ENCODE measurements around the gene ZNF813.
"Not testable (repeated sequence)": the region's sequence is repeated elsewhere in the genome, so short reads cannot be mapped to it uniquely, and the experiment has no call there.

The ZNF813 gene

GRCh38 chr19:53483751-53484150 is 16.2 kb downstream of the ZNF813 start:
- DNase-seq (ENCODE audit: low spot score) = not testable (repeated sequence)

DNA sequence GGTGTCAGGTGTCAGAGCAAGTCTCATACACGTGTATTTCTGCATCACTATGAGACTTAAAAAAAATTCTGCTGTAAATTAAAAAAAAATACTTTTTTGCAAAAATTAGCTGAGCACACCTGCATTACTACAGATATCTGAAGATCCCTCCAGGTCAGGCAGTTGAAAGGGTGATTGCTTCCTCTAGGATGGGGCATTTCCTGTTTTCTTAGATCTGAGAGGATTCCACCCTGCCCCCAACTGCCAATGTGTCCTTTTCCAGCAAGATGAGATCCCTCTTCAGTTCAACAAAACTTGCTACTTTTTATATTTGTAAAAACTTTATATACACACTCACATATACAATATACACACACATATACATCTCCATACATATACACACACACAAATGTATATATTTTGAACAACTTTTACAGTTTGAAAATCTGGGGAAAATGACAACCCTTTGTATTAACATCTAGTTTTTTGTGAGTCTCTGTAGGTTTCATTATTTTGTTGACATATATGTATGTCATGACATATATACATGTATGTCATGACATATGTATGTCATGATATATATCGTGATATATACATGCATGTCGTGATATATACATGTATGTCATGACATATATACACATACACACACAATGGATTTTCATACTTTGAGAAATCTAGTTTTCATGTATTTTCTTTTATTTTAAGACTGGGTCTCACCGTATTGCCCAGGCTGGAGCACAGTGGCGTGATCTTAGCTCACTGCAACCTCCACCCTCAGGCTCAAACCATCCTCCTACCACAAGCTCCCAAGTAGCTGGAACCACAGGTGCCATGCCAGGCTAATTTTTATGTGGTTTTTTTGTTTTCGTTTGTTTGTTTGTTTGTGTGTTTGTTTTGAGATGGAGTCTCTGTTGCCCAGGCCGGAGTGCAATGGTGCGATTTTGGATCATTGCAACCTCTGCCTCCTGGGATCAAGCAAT is 17.8 kb downstream of the ZNF813 start:
- DNase-seq (ENCODE audit: low spot score) = no peak

DNA sequence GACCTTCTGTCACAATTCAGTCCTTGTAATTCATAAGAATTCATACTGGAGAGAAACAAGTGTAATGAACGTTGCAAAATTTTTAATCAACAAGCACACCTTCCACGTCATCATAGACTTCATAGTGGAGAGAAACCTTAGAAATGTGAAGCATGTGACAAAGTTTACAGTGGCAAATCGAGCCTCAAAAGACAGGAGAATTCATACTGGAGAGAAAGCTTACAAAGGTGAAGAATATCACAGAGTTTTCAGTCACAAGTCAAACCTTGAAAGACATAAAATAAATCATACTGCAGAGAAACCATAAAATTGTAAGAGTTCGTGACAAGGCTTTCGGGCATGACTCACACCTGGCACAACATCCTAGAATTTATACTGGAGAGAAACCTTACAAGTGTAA is 24.6 kb downstream of the ZNF813 start:
- DNase-seq (ENCODE audit: low spot score) = no peak

DNA sequence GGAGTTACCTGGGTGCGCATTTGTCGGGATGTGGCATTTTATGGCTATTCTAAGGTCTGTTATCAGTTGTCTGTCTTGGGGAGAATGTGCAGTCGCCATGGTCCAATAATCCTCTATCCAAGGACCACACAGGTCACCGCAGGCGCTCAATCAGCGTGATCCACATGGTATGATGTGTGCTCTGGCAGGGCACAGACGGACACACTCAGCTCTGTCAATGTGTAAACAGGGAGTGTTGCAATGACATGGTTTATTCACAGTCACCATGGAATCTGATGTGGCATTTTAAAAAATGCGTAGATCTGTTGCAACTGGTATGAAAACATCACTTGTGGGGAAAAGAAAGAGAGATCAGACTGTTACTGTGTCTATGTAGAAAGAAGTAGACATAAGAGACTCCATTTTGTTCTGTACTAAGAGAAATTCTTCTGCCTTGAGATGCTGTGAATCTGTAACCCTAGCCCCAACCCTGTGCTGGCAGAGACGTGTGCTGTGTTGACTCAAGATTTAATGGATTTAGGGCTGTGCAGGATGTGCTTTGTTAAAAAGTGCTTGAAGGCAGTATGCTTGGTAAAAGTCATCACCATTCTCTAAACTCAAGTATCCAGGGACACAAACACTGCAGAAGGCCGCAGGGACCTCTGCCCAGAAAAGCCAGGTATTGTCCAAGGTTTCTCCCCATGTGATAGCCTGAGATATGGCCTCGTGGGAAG is 29.9 kb downstream of the ZNF813 start:
- not testable (repeated sequence) for DNase-seq (ENCODE audit: low spot score)

- not testable (repeated sequence) for DNase-seq (ENCODE audit: low spot score)
Observed at GRCh38 chr19:53498024-53498395, 30.5 kb downstream of the ZNF813 start.

GRCh38 chr19:53503151-53503550 is 35.6 kb downstream of the ZNF813 start:
- DNase-seq (ENCODE audit: low spot score) = not testable (repeated sequence)

DNA sequence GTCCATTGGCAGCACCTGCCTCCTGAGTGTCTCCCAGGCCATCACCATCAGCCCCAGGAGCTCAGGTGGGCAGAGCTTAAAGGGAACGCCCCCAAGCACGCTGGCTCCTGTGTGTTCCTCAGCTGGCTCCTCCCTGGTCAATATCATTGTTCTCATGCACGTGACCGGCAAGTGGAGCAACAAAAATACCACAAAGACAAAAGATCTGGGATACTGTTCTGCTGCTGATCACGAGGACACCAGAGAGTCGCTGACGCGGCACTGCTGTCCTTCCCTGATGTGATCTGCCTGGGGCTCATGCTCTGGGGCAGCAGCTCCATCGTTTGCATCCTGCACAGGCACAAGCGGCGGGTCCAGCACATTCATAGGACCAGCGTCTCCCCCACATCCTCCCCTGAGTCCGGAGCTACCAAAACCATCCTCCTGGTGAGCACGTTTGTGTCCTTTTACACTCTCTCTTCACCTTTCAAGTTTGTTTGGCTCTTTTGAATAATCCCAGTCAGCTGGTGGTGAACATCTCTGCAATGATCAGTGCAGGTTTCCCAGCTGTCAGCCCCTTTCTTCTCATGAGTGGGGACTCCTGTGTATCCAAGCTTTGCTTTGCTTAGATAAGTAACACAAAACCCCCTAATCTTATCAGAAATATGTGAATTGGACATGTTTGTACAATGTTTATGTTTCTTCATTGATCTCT is 36.3 kb downstream of the ZNF813 start:
- not testable (repeated sequence) for DNase-seq (ENCODE audit: low spot score)

DNA sequence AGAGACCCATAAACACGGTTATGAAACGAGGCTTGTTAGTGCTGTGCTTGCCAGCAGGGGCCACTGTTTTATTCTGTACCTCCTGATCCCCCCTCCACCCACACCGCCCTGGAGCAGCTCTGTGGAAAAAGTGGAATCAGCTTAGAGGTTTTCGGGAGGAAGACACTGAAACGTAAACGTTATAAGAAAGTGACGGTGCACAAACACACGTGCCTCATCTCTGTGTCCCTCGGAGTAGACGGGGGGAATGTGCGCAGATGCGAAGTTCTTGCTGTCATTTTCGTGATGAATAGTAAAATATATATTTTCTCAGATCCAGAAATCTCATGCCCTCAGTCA is 36.8 kb downstream of the ZNF813 start:
- not testable (repeated sequence) for DNase-seq (ENCODE audit: low spot score)

DNA sequence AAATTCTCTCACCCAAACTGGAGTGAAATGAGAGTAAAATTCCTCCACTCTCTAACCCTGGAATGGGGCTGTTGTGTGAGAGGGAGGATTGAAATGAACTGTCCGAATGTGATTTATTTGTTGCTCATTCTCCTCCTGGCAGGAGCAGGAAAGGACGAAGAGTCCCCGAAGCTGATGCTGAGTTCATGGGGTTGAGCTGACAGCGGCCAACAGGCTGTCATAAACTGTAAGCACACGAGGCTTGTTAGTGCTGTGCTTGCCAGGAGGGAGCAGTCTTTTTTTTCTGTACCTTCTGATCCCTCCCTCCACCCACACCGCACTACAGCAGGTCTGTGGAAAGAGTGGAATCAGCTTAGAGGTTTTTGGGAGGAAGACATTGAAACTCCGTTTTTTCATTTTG is 37.4 kb downstream of the ZNF813 start:
- DNase-seq (ENCODE audit: low spot score) = no peak

- no peak for DNase-seq (ENCODE audit: low spot score)
Observed at GRCh38 chr19:53506728-53507127, 39.2 kb downstream of the ZNF813 start.

DNA sequence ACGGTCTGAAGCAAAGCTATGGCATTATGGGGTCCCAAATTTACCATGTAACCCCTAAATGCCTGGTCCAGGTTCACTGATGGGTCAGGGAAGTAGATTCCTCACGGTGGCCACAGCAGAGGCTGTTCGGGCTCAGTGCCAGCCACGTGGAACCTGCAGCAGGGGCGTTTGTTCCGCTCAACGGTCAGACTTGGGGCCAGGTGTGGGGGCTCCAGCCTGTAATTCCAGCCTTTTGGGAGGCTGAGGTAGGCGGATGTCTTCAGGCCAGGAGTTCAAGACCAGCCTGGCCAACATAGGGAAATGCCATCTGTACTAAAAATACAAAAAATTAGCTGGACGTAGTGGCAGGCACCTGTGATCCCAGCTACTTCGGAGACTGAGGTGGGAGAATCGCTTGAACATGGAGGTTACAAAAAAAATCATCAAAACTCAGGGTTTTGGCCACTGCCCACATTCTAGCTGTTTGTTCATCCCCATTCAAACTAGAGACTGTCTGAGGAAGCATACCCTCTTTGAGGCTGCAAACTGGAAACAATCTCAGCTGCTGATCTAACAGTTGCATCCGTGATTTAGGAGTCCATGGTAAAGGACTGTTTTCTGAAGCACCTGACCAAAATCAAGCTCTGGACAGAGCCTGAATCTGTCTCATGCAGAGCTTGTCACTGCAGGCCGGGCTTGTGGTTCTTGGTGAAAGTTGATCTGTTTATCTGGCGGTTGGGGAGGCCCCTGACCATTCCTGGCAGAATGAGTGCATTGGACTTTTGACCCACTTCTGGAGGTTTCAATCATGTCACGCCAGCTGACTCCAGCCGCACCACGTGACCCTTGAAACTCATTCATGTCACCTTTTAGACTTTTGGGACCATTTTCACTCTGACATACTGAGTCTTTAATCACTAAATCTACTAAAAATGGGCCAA is 40.2 kb downstream of the ZNF813 start:
- DNase-seq (ENCODE audit: low spot score) = no peak

GRCh38 chr19:53509443-53509842 is 41.9 kb downstream of the ZNF813 start:
- DNase-seq (ENCODE audit: low spot score) = no peak

- DNase-seq (ENCODE audit: low spot score) = no peak
Observed at GRCh38 chr19:53509845-53510244, 42.3 kb downstream of the ZNF813 start.

GRCh38 chr19:53511357-53511756 is 43.8 kb downstream of the ZNF813 start:
- no peak for DNase-seq (ENCODE audit: low spot score)

DNA sequence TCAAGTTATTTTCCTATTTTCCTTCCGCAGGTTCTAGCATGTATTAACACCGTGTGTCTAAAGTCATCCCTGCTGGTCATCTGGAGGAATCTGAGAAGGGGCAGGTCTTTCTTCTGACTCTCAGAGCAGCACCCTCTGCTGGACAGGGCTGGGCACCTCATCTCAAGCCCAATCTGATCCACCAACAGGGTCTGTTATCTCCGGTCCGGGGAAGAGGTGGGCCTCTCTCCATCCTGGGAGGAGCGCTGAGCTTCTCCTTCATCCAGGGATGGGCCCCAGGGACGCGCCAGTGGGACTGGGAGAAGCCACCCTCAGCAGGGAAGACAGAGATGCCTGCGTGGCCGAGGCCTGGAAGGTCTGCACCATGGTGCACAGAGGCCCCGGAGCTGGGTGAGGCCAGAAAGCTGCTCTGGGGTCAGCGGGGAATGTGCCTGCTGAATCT is 44.4 kb downstream of the ZNF813 start:
- peak; percentile 72 for DNase-seq (ENCODE audit: low spot score)

- DNase-seq (ENCODE audit: low spot score) = not testable (repeated sequence)
Observed at GRCh38 chr19:53515047-53515446, 47.5 kb downstream of the ZNF813 start.

- DNase-seq (ENCODE audit: low spot score) = no peak
Observed at GRCh38 chr19:53517114-53517741, 49.7 kb downstream of the ZNF813 start.

DNA sequence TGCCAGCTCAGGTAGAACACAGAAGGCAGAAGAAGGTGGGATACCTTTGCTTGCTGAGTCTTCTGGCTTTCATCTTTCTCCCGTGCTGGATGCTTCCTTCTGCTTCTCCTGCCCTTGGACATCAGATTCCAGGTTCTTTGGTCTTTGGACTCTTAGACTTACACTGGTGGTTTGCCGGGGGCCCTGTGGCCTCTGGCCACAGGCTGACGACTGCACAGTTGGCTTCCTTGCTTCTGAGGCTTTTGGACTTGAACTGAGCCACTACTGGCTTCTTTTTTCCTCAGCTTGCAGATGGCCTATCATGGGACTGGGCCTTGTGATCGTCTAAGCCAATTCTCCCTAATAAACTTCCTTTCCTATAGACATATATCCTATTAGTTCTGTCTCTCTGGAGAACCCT is 50.6 kb downstream of the ZNF813 start:
- DNase-seq (ENCODE audit: low spot score) = no peak

- DNase-seq (ENCODE audit: low spot score) = no peak
Observed at GRCh38 chr19:53518716-53519115, 51.2 kb downstream of the ZNF813 start.

GRCh38 chr19:53519446-53519845 is 51.9 kb downstream of the ZNF813 start:
- no peak for DNase-seq (ENCODE audit: low spot score)

DNA sequence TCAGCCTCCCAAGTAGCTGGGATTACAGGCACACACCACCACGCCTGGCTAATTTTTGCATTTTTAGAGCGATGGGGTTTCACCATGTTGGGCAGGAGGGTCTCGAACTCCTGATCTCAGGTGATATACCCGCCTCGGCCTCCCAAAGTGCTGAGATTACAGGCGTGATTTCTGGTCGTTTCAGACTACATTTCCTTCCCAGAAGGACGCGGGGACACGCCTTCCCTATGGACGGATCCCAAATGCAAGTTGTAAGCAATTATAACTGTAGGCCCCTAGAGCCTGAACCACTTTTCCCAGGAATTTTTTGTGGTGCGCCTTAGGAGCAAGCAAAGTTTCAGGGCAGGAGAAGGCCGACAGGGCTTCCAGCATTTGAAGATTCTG is 52.6 kb downstream of the ZNF813 start:
- DNase-seq (ENCODE audit: low spot score) = no peak
